Tibial nerve (tissue), 4 donors: ENCODE data around the gene REXO1. TPM values are rescaled to one million over a fixed set of nuclear protein-coding genes. Genes with fewer than 3 reads are reported as not detected.

Source experiments
- DNase-seq, 2 donors: peaks; one replicate each; pipeline ENCODE4 v3.0.0-alpha.2; 2019; ENCODE audit warnings: low spot score in 2 of 2
- H3K27ac ChIP-seq, 4 donors: fragments of 200-600 bp; sonication (generic) in 3 of 4; one replicate each; pipeline ENCODE4 v1.5.1; 2017 to 2019; ENCODE audit warnings: mild to moderate bottlenecking in 1 of 4
- H3K27me3 ChIP-seq, 2 donors: fragments of 200-600 bp; sonication (generic) in 1 of 2; one replicate each; pipeline versions ENCODE4 v1.5.1 to v1.6.0; 2017 to 2019
- H3K36me3 ChIP-seq, 3 donors: fragments of 200-600 bp; sonication (generic); one replicate each; pipeline ENCODE4 v1.5.1; 2018 to 2019
- H3K4me1 ChIP-seq, 4 donors: fragments of 200-600 bp; sonication (generic) in 3 of 4; one replicate each; pipeline ENCODE4 v1.5.1; 2017 to 2019
- H3K4me3 ChIP-seq, 4 donors: fragments of 200-600 bp; sonication (generic) in 3 of 4; one replicate each; pipeline ENCODE4 v1.5.1; 2017 to 2019; ENCODE audit warnings: mild to moderate bottlenecking in 1 of 4, moderate library complexity in 1 of 4
- H3K9me3 ChIP-seq, 4 donors: fragments of 200-600 bp; sonication (generic) in 3 of 4; one replicate each; pipeline ENCODE4 v1.5.1; 2017 to 2019
- CTCF ChIP-seq, 5 experiments: fragments of 200-600 bp in 3 of 5; fragments of 450-650 bp in 2 of 5; sonication (generic) in 3 of 5; IDR thresholded peaks; one replicate each; pipeline ENCODE4 v1.5.1; 2016 to 2019; ENCODE audit warnings: antibody characterized with exemption in 5 of 5, mild to moderate bottlenecking in 3 of 5, moderate library complexity in 2 of 5
- EP300 ChIP-seq, 2 donors: sonication (generic); formaldehyde crosslinking; IDR thresholded peaks; one replicate each; pipeline ENCODE4 v1.6.1; 2017; ENCODE audit warnings: antibody characterized with exemption in 2 of 2, mild to moderate bottlenecking in 1 of 2
- POLR2A ChIP-seq, 2 donors: fragments of 450-650 bp; IDR thresholded peaks; one replicate each; pipeline ENCODE4 v1.6.1; 2017; ENCODE audit warnings: antibody characterized with exemption in 2 of 2, mild to moderate bottlenecking in 2 of 2, moderate library complexity in 2 of 2
- WGBS, 2 donors: methylation state at CpG; one replicate each; pipeline ENCODE4 v1.1.5; 2018; 5-methylcytosine and 5-hydroxymethylcytosine counted together
- total RNA-seq, 4 donors: library from RNA; depleted of rRNA; stranded (reverse); fragments of >200 nt; gene quantifications; one replicate each; pipeline ENCODE4 v1.1.0, GENCODE V29; 2016

The REXO1 gene
- total RNA-seq, 4 donors from 2014 or later, result 17.9 to 87.3 (median 31.1) TPM

- Histone ChIP-seq H3K36me3 (no peaks in the 10 kb centered on the region), H3K4me1 (peaks cover 0 to 6% (median 0%) of the 10 kb centered on the region in 4 donors), H3K27me3 (peaks cover 4 to 96% of the 10 kb centered on the region in 2 donors), H3K9me3 (peaks cover 0 to 28% (median 8%) of the 10 kb centered on the region in 4 donors), H3K4me3 (no peak overlapping the region), H3K27ac (no peak overlapping the region)
- WGBS, 2 donors, result 76 to 85% methylated on average over 8 to 9 of the region's 9 CpGs
- no peak for TF ChIP-seq POLR2A (IDR thresholded peaks at IDR 0.05)
- no peak for TF ChIP-seq EP300 (IDR thresholded peaks at IDR 0.05)
- DNase-seq, result no peak
Observed at GRCh38 chr19:1768918-1769644, 79.2 kb downstream of the REXO1 start.

GRCh38 chr19:1768248-1768647 lies 80.0 kb downstream of the REXO1 start:
- Histone ChIP-seq H3K4me3 (no peak overlapping the region), H3K27me3 (peaks cover 4 to 97% of the 10 kb centered on the region in 2 donors), H3K4me1 (peaks cover 0 to 6% (median 0%) of the 10 kb centered on the region in 4 donors), H3K36me3 (no peaks in the 10 kb centered on the region), H3K27ac (no peak overlapping the region), H3K9me3 (peaks cover 0 to 28% (median 8%) of the 10 kb centered on the region in 4 donors)
- TF ChIP-seq POLR2A (IDR thresholded peaks at IDR 0.05), result no peak
- no peak for DNase-seq
- WGBS, 2 donors, result 15 to 16% methylated on average over 13 of the region's 13 CpGs

- no peak overlapping the region for H3K27ac ChIP-seq
- peaks cover 0 to 28% (median 8%) of the 10 kb centered on the region in 4 donors for H3K9me3 ChIP-seq
- TF ChIP-seq EP300 (IDR thresholded peaks at IDR 0.05) (no peak), POLR2A (IDR thresholded peaks at IDR 0.05) (no peak), CTCF (IDR thresholded peaks at IDR 0.05) (peak; percentile 87 to 97 (median 94))
- 4 to 7% methylated on average over 15 to 17 of the region's 21 CpGs for WGBS, 2 donors
- H3K36me3 ChIP-seq, result no peaks in the 10 kb centered on the region
- no peak overlapping the region for H3K4me3 ChIP-seq
- DNase-seq, result peak in 1 of 2 donors; percentile 33
- peaks cover 4 to 100% of the 10 kb centered on the region in 2 donors for H3K27me3 ChIP-seq
- peaks cover 0 to 6% (median 0%) of the 10 kb centered on the region in 4 donors for H3K4me1 ChIP-seq
Observed at GRCh38 chr19:1767464-1767933, 80.8 kb downstream of the REXO1 start.

- Histone ChIP-seq H3K36me3 (no peaks in the 10 kb centered on the region), H3K4me3 (no peak overlapping the region), H3K4me1 (peaks cover 0 to 6% (median 0%) of the 10 kb centered on the region in 4 donors), H3K27me3 (peaks cover 4 to 100% of the 10 kb centered on the region in 2 donors), H3K9me3 (peaks cover 0 to 23% (median 8%) of the 10 kb centered on the region in 4 donors), H3K27ac (no peak overlapping the region)
- DNase-seq, result no peak
- no peak for TF ChIP-seq EP300 (IDR thresholded peaks at IDR 0.05)
- no peak for TF ChIP-seq CTCF (IDR thresholded peaks at IDR 0.05)
- TF ChIP-seq POLR2A (IDR thresholded peaks at IDR 0.05), result no peak
- 22% methylated on average over 10 of the region's 10 CpGs for WGBS, 2 donors
Observed at GRCh38 chr19:1766800-1767352, 81.4 kb downstream of the REXO1 start.

GRCh38 chr19:1765904-1766799 lies 82.1 kb downstream of the REXO1 start:
- Histone ChIP-seq H3K27ac (no peak overlapping the region), H3K4me1 (peaks cover 0 to 6% (median 0%) of the 10 kb centered on the region in 4 donors), H3K27me3 (peaks cover 4 to 100% of the 10 kb centered on the region in 2 donors), H3K9me3 (peaks cover 0 to 15% (median 6%) of the 10 kb centered on the region in 4 donors), H3K4me3 (no peak overlapping the region), H3K36me3 (no peaks in the 10 kb centered on the region)
- 4 to 7% methylated on average over 34 to 38 of the region's 38 CpGs for WGBS, 2 donors
- no peak for DNase-seq
- no peak for TF ChIP-seq CTCF (IDR thresholded peaks at IDR 0.05)
- no peak for TF ChIP-seq POLR2A (IDR thresholded peaks at IDR 0.05)
- TF ChIP-seq EP300 (IDR thresholded peaks at IDR 0.05), result no peak

Other genes starting within 250 kb of the REXO1 start
- gene UQCR11, start 243.0 kb downstream of the REXO1 start, total RNA-seq, result 10 to 100 TPM; 58.8 to 95.7 (median 66.0) TPM
- 100 to 1,000 TPM in 1 of 4 donors, 10 to 100 TPM in 3; 23.4 to 299 (median 37.3) TPM for gene TCF3, start 195.9 kb downstream of the REXO1 start, total RNA-seq
- gene ONECUT3, start 95.0 kb downstream of the REXO1 start, total RNA-seq, result not detected
- gene ATP8B3, start 36.2 kb downstream of the REXO1 start, total RNA-seq, result 1 to 10 TPM in 2 of 4 donors, under 1 TPM in 2; 0.21 to 2.4 (median 1.2) TPM
- 1 to 10 TPM; 4.6 to 8.4 (median 7.0) TPM for gene KLF16, start 15.1 kb upstream of the REXO1 start, total RNA-seq
- gene ABHD17A, start 37.0 kb upstream of the REXO1 start, total RNA-seq, result 100 to 1,000 TPM; 127 to 165 (median 132) TPM
- gene ADAT3, start 56.9 kb upstream of the REXO1 start, total RNA-seq, result 1 to 10 TPM; 2.4 to 8.7 (median 4.8) TPM
- 10 to 100 TPM; 34.7 to 65.7 (median 56.2) TPM for gene SCAMP4, start 56.9 kb upstream of the REXO1 start, total RNA-seq
- 100 to 1,000 TPM in 1 of 4 donors, 10 to 100 TPM in 3; 38.9 to 132 (median 55.6) TPM for gene CSNK1G2, start 92.7 kb upstream of the REXO1 start, total RNA-seq
- gene BTBD2, start 167.2 kb upstream of the REXO1 start, total RNA-seq, result 10 to 100 TPM; 54.0 to 94.5 (median 73.5) TPM
- gene MKNK2, start 202.8 kb upstream of the REXO1 start, total RNA-seq, result 100 to 1,000 TPM; 126 to 265 (median 152) TPM
- gene MOB3A, start 247.8 kb upstream of the REXO1 start, total RNA-seq, result 10 to 100 TPM; 31.7 to 70.8 (median 35.2) TPM
- 10 to 100 TPM; 28.6 to 46.3 (median 33.2) TPM for gene IZUMO4, start 248.4 kb upstream of the REXO1 start, total RNA-seq